ENCODE measurements around the gene GYPC.
"Not testable (repeated sequence)": the region's sequence is repeated elsewhere in the genome, so short reads cannot be mapped to it uniquely, and the experiment has no call there.

The GYPC gene

DNA sequence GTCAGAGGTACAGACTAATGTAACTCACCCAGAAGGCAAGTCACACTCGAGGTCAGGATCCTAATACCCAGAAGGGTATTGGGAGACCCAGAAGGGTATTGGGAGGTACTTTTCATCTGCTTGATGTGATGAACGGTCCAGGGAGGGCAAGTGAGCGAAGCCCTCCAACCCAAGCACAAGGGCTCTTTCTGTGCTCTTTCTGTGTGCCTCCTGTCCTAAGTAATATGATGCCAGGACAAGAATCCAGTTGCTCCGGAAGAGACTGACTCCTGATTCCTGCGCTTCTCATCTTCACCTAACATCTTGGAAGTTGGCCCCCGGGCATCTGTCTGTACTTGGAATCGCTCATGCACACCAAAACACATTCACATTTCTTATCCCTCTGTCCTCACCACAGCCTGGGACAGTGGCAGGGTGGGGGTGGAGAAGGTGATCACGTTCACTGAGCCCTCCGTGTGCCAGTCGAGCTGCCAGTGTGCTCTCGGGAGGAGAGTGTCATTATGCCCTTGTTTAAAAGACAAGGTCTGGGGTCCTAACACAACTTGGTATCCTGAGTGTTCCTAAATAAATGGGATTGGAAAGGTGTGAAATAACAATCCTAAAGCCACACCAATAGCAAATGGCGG, 17.1 kb downstream of the GYPC start:
- DNase-seq = no peak

DNA sequence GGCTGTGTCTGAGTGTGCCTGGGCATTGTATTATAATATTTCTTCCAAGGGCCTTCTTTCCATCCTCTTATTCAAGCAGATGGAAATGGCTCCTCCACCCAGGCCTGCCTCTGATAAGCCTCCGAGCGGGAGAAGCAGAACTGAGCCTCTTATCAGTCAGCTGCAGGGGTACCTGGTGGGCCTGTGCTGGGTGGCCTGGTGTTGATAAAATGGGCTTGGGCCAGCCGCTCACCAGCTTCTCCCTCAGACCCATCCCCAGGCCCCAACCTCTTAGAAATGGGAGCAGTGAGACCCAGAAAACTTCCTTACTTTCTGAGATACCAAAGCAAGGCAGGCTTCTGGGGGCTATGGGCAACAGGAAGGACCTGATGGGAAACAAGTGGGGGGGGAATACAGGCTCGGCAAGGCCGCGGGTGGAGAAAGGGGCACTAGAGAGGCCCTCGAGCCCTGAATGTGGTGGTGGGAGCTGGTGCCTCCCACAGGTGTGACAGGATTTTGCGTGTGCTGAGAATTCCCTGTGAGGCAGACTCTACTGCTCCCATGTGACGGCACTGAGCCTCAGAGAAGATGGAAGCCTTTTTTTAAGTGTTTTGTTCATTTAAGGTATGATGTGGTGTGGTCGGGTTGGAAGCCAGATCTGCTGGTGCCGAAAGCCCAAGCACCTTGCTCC, 18.3 kb downstream of the GYPC start:
- no peak for DNase-seq

DNA sequence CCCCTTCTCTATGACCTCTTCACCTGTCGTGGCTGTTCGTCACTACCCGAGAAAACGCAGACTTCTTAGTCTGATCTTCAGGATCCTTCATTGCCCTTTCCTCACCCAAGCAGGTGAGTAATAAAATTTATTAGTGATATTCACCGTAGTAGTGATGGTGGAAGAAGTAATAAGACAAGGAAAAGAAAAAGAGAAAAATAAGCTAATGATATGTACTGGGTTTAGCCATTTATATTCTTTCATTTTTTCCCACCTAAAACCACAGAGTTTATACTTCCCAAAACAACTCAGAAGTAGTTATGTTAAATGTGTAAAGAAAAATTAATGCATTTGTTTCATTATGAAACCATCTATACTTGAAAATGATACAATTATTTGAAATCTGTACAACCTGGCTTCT, 19.7 kb downstream of the GYPC start:
- DNase-seq = no peak

- no peak for DNase-seq
These were observed 20.5 kb downstream of the GYPC start for GRCh38 chr2:126676221-126677175.

DNA sequence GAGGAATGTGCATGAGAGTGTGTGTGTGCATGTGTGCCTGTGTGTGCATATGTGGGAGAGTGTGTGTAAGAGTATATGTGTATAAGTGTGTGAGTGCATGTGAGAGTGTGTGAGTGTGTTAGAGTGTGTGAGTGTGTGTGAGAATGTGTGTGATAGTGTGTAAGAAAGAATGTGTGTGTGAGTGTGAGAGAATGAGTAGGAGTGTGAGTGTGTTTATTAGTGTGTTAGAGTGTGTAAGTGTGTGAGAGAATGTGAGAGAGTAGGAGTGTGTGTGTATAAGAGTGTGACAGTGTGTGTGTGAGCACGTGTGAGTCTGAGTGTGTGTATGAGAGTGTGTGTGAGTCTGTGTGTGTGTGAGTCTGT, 21.2 kb downstream of the GYPC start:
- no peak for DNase-seq

- DNase-seq = no peak
These were observed 22.5 kb downstream of the GYPC start for GRCh38 chr2:126678269-126679065.

DNA sequence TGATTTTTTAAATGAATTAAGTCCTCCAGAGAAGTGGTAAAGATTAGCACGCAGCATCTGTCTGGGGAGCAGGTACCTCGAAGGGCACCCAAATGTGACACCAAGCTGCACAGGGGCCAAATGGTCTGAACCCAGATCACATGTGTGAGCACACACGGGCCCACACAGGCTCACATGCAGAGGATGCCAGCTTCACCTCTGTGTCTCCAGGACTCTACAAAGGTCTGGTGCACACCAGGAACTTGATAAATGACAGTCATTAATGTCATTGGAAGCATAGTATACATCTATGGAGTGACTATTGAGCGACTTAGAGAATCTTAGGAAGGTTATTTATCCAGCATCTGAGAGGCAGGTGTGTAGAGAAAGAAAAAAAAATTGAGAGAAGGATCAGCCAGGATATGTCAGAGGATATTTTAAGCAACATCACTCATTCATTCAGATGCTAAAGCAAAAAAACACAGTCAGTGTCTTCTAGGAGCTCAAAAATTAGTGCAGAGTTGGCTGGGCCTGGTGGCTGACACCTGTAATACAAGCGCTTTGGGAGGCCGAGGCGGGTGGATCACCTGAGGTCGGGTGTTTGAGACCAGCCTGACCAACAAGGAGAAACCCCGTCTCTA, 23.2 kb downstream of the GYPC start:
- DNase-seq = no peak

DNA sequence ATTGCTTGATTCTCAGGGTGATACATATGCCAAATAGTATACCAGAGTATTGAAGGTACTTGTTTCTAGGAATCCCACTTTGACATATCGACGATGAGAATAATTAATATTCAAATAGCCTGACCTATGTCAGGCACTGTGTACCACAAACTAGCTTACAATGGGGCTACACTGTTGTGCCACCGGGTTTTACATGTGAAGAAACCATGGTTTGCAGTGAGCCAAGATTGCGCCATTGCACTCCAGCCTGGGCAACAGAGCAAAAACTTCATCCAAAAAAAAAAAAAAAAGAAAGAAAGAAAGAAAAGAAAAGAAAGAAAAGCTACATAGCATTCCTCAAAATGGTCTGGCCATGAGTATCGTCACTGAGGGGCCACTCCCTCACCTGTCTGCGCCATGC, 25.5 kb downstream of the GYPC start:
- no peak for DNase-seq

GRCh38 chr2:126685629-126686028, 29.7 kb downstream of the GYPC start:
- DNase-seq = no peak

GRCh38 chr2:126686286-126686685, 30.3 kb downstream of the GYPC start:
- DNase-seq = no peak

- DNase-seq = no peak
These were observed 31.0 kb downstream of the GYPC start for GRCh38 chr2:126686841-126687485.

DNA sequence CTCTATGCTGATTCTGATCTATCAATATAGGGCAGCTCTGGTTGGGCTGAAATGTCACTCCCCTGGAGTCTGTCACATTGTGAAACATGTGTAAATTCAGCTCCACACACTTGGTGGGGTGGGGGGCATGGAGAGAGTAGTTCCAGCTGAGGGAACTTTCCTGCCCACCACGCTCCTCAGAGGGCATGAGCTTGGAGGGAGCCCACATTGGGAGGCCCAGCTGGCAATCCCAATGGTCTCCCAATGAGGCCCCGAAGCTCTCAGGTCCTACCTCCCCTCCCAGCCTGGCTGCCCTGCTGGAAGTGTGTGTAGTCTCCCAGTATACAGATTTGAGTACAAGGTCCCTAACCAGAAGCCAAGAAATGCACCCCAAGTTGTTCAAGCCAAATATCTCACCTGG, 31.5 kb downstream of the GYPC start:
- no peak for DNase-seq

- DNase-seq = not testable (repeated sequence)
These were observed 32.6 kb downstream of the GYPC start for GRCh38 chr2:126688594-126688993.

DNA sequence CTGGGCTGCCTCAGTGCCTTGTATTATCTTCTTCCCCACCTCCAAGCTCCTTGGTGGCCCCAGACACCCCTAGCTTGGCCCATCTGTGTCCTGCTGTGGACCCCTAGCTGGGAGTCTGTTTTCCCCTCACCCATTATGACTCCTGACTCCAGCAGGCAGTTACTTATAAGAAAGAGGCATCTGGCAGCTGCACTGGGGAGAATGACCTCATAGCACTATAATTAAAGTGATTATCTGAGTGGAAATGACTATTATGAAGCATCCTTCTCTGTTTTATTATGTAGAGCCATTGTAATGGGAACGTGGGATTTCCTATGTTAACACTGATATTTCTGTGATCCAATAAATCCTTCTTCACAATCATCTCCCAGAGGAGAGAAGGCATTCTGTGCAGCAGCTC, 36.3 kb downstream of the GYPC start:
- DNase-seq = not testable (repeated sequence)

DNA sequence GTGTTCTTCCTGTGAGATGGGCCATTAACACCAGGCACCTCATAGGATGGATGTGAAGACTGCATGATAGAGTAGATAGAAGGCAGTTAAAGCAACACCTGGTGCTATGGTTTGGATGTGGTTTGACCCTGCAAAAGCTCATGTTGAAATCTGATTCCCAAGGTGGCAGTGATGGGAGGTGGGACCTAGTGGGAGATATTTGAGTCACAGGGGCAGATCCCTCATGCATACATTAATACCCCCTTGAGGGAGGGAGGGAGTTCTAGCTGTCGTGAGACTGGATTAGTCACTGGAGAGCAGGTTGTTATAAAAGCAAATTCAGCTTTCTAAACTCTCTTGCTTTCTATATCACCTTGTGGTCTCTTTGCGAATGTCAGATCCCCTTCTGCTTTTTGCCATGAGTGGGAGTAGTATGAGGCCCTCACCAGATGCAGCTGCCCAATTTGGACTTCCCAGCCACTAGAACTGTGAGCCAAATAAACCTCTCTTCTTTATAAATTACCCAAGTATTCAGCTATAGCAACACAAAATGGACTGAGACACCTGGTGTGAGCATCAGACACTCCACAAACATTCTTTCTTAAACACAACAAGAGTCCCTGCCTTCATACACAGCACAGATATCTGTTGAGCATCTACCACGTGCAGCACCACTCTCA, 37.1 kb downstream of the GYPC start:
- not testable (repeated sequence) for DNase-seq

DNA sequence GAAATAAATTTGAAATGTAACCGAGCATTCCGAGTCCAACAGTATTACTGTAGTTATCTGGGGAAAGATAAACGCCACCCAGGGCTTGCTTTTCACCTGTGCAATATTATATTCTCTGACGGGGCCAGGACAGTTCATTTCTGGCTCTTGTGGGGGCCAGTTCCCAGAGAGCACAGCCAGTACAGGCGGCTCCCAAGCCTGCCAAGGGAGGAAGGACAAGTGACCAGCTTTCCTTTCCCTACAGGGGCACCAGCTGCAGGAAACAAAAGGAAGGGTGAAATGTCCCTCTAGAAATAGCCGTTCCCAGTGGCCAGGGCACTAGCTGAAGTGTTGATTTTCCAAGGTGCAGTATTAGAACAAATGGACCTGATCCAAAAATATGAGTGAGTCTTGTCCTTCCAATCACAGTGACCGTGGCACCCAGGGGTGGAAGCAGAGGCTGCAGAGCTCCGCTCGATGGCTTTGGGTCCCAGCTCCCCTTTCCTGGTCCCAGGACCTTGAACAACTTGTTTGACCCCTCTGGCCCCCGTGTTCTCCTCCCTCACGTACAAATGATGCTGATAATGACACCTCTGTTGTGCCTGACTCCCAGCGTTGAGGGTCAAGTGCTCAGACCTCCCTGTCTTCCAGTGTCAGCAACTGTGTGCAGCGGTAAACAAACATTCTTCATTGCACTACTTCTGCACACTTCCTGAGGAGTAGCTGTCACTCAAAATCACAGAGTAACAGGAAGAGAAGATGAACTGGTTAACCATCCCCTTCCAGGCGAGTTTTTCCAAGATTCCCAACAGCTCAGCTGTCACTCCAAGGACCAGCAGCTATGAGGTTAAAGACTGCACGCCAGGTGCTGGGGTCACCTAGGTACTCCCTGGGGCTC, 40.9 kb downstream of the GYPC start:
- DNase-seq = no peak

- DNase-seq = no peak
These were observed 42.4 kb downstream of the GYPC start for GRCh38 chr2:126698376-126698775.

GRCh38 chr2:126699018-126699417, 43.1 kb downstream of the GYPC start:
- DNase-seq = no peak

DNA sequence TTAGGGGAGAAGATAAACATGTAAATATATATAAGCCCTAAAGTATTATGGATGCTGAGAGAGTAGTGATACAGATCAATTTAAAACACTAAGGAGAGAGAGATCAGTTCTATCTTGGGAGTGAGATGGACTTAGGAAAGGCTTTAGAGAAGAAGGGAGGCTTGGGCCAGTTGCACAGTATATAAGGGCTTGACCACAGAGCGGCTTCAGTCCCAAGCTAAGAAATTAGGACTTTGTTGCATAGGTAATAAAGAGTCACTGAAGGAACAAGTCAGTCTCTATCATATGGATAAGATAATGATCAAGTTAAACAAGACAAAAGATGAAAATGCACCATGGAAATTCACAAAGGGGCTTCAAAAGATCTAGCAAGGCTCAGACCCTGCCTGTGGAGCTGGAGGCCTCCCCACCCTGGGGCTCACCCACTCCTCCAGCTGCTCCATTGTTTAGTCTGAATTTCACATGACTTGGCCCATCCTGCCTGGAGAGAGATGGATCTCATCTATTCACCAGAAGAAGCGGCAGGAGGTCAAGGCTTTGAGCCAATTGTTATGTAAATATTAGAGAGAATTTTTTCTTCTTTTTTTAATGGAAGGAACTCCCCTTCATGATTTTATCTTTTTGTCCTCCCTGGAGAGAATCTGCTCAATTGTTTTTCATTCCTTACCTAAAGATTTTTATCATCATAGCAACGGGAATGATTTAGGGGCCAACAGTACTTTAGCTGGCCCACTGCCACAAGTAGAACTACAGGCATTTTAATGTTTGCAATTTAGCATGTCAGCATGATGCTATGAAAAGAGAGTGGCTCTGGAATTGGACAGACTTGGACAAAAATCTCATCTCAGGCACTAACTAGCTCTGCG, 44.0 kb downstream of the GYPC start:
- DNase-seq = no peak

Measured in NCI-H446 (cell line).